GM23248 (cell line): ENCODE data around the gene MYH9. TPM values are rescaled to one million over a fixed set of nuclear protein-coding genes. Genes with fewer than 3 reads are reported as not detected.
A peak's percentile ranks its signal among the peaks of the same experiment; 100 is the strongest.

ENCODE experiments used
- DNase-seq: peaks from one replicate; pipeline ENCODE4 v3.0.0-alpha.2; 2015
- H2AFZ ChIP-seq: fragments of 200-600 bp; sonication (generic); 2 replicates; pipeline ENCODE4 v1.6.1; 2016; ENCODE audit warnings: antibody characterized with exemption
- H3F3A ChIP-seq: fragments of 200-600 bp; sonication (generic); 2 replicates; pipeline ENCODE4 v1.6.1; 2016; ENCODE audit warnings: mild to moderate bottlenecking, antibody characterized with exemption, mixed run types; ENCODE audit not compliant: insufficient read depth
- H3K27ac ChIP-seq: fragments of 200-600 bp; sonication (generic); 2 replicates; pipeline ENCODE4 v1.5.1; 2016; ENCODE audit warnings: mild to moderate bottlenecking
- H3K27me3 ChIP-seq: fragments of 200-600 bp; sonication (generic); replicated peaks from 2 replicates; pipeline ENCODE4 v1.6.1; 2016; ENCODE audit warnings: mild to moderate bottlenecking; ENCODE audit not compliant: insufficient read depth
- H3K36me3 ChIP-seq: fragments of 200-600 bp; sonication (generic); 2 replicates; pipeline ENCODE4 v1.6.1; 2016; ENCODE audit warnings: low read depth, mild to moderate bottlenecking
- H3K4me1 ChIP-seq: fragments of 200-600 bp; sonication (generic); 2 replicates; pipeline ENCODE4 v1.6.1; 2016; ENCODE audit warnings: mild to moderate bottlenecking; ENCODE audit not compliant: insufficient read depth
- H3K4me2 ChIP-seq: fragments of 200-600 bp; sonication (generic); one replicate; pipeline ENCODE4 v1.6.1; 2016; ENCODE audit warnings: mild to moderate bottlenecking; ENCODE audit not compliant: unreplicated experiment
- H3K4me3 ChIP-seq: fragments of 200-600 bp; sonication (generic); 2 replicates; pipeline ENCODE4 v1.5.1; 2016; ENCODE audit warnings: mild to moderate bottlenecking
- H3K79me2 ChIP-seq: fragments of 200-600 bp; sonication (generic); 2 replicates; pipeline ENCODE4 v1.6.1; 2016; ENCODE audit warnings: mild to moderate bottlenecking; ENCODE audit not compliant: insufficient read depth
- H3K9ac ChIP-seq: fragments of 200-600 bp; sonication (generic); 2 replicates; pipeline ENCODE4 v1.6.1; 2016; ENCODE audit warnings: mild to moderate bottlenecking
- H3K9me2 ChIP-seq: fragments of 200-600 bp; sonication (generic); 2 replicates; pipeline ENCODE4 v1.6.1; 2016; ENCODE audit warnings: mixed run types, mild to moderate bottlenecking, moderate library complexity; ENCODE audit not compliant: insufficient read depth
- H3K9me3 ChIP-seq: fragments of 200-600 bp; sonication (generic); one replicate; pipeline ENCODE4 v1.6.1; 2017; ENCODE audit warnings: low read depth
- H4K20me1 ChIP-seq: fragments of 200-600 bp; sonication (generic); 2 replicates; pipeline ENCODE4 v1.6.0; 2016; ENCODE audit not compliant: insufficient read depth
- EZH2 ChIP-seq: fragments of 200-600 bp; sonication (generic); IDR thresholded peaks from 2 replicates; pipeline ENCODE4 v1.6.1; 2018; ENCODE audit warnings: antibody characterized with exemption, mild to moderate bottlenecking; ENCODE audit not compliant: insufficient read depth, poor library complexity, severe bottlenecking
- EZH2phosphoT487 ChIP-seq: fragments of 200-600 bp; sonication (generic); IDR thresholded peaks from 2 replicates; pipeline ENCODE4 v1.6.1; 2018; ENCODE audit warnings: antibody characterized with exemption, moderate library complexity, mild to moderate bottlenecking, low read depth; ENCODE audit not compliant: insufficient read depth
- whole genome bisulfite sequencing, 2 experiments: methylation state at CpG; one replicate each; pipeline ENCODE4 v1.1.6; 2015 to 2017; ENCODE audit warnings: low lambda C conversion rate in 2 of 2, low coverage in 1 of 2; ENCODE audit errors: missing lambda C conversion rate in 2 of 2; 5-methylcytosine and 5-hydroxymethylcytosine counted together
- in situ Hi-C: fragments of 300-500 bp; cut with MboI; formaldehyde crosslinking; loops from 2 replicates; pipeline ENCODE4 v1.15.0; 2020
- polyA plus RNA-seq: library from polyadenylated mRNA; unstranded; fragments of >200 nt; fragmentation: Nextera tagmentation; extraction: Ambion mirVana; gene quantifications from 2 replicates; pipeline ENCODE4 v1.2.1, GENCODE V29; 2016
- total RNA-seq: library from RNA; depleted of rRNA; stranded (reverse); fragments of >200 nt; shearing (Covaris generic); gene quantifications from 2 replicates; pipeline ENCODE4 v1.2.3, GENCODE V29; 2014

The MYH9 gene
- total and polyA plus RNA-seq, 2 experiments from 2014 or later, result 287 to 420 TPM

GRCh38 chr22:36383110-36383581 lies 4.6 kb downstream of the MYH9 start:
- WGBS, 2 experiments, result 46 to 57% methylated on average over 4 of the region's 4 CpGs
- H3K9me2 ChIP-seq, result no peaks in the 10 kb centered on the region
- no peaks in the 10 kb centered on the region for H3K9me3 ChIP-seq
- peak overlapping the region; percentile 32; the same call in 1 of the 2 replicates for H3K27ac ChIP-seq
- no peak overlapping the region for H3K4me3 ChIP-seq
- H2AFZ ChIP-seq, result no peak overlapping the region
- peaks cover 95% of the 10 kb centered on the region for H3K79me2 ChIP-seq
- in situ Hi-C loops, result no loop called here
- H3K4me2 ChIP-seq, result peak overlapping the region; percentile 22
- no peak overlapping the region for H3K9ac ChIP-seq
- peaks cover 56% of the 10 kb centered on the region for H3F3A ChIP-seq
- peak; percentile 79 for DNase-seq
- H3K27me3 ChIP-seq, result no peaks in the 10 kb centered on the region
- H3K4me1 ChIP-seq, result peaks cover 46% of the 10 kb centered on the region
- peaks cover 27% of the 10 kb centered on the region for H4K20me1 ChIP-seq
- no peaks in the 10 kb centered on the region for H3K36me3 ChIP-seq
- TF ChIP-seq EZH2phosphoT487, result no peak
- no peak for TF ChIP-seq EZH2

GRCh38 chr22:36381513-36382128 lies 6.1 kb downstream of the MYH9 start:
- H3K27me3 ChIP-seq, result no peaks in the 10 kb centered on the region
- no peak overlapping the region for H3K9ac ChIP-seq
- H3F3A ChIP-seq, result peaks cover 70% of the 10 kb centered on the region
- no peak overlapping the region for H2AFZ ChIP-seq
- no peaks in the 10 kb centered on the region for H3K9me2 ChIP-seq
- in situ Hi-C loops, result no loop called here
- H4K20me1 ChIP-seq, result peaks cover 31% of the 10 kb centered on the region
- H3K4me2 ChIP-seq, result no peak overlapping the region
- no peak overlapping the region for H3K27ac ChIP-seq
- H3K4me3 ChIP-seq, result no peak overlapping the region
- peaks cover 99% of the 10 kb centered on the region for H3K79me2 ChIP-seq
- DNase-seq, result no peak
- H3K36me3 ChIP-seq, result 0 out of 2 replicates have a peak, but pooled peaks cover 9% of the 10 kb centered on the region
- H3K9me3 ChIP-seq, result no peaks in the 10 kb centered on the region
- TF ChIP-seq EZH2 (no peak), EZH2phosphoT487 (no peak)
- 68 to 69% methylated on average over 5 of the region's 5 CpGs for WGBS, 2 experiments
- H3K4me1 ChIP-seq, result peaks cover 46% of the 10 kb centered on the region

- DNase-seq, result peak; percentile 18
- H3K9me3 ChIP-seq, result no peaks in the 10 kb centered on the region
- peaks cover 99% of the 10 kb centered on the region for H3K79me2 ChIP-seq
- H3K4me2 ChIP-seq, result no peak overlapping the region
- H2AFZ ChIP-seq, result no peak overlapping the region
- H3K4me3 ChIP-seq, result no peak overlapping the region
- H3K27me3 ChIP-seq, result no peaks in the 10 kb centered on the region
- H3K27ac ChIP-seq, result peak overlapping the region; percentile 11; the same call in 1 of the 2 replicates
- no peak for TF ChIP-seq EZH2
- no peak for TF ChIP-seq EZH2phosphoT487
- peaks cover 47% of the 10 kb centered on the region for H3K4me1 ChIP-seq
- 83 to 84% methylated on average over 14 to 16 of the region's 16 CpGs for WGBS, 2 experiments
- H3K36me3 ChIP-seq, result peaks cover 9% of the 10 kb centered on the region; the same call in 1 of the 2 replicates
- peaks cover 34% of the 10 kb centered on the region for H4K20me1 ChIP-seq
- H3F3A ChIP-seq, result peaks cover 72% of the 10 kb centered on the region
- no peaks in the 10 kb centered on the region for H3K9me2 ChIP-seq
- in situ Hi-C loops, result no loop called here
- H3K9ac ChIP-seq, result no peak overlapping the region
Observed at GRCh38 chr22:36379593-36380361, 8.0 kb downstream of the MYH9 start.

- Histone ChIP-seq H3K27ac (peak overlapping the region; percentile 48), H3K4me3 (no peak overlapping the region), H3K36me3 (peaks cover 9% of the 10 kb centered on the region; the same call in 1 of the 2 replicates), H3K9me3 (no peaks in the 10 kb centered on the region), H3K4me1 (peaks cover 50% of the 10 kb centered on the region), H4K20me1 (peaks cover 28% of the 10 kb centered on the region), H3K9ac (no peak overlapping the region; the same call in 1 of the 2 replicates), H3K27me3 (no peaks in the 10 kb centered on the region), H3K4me2 (no peak overlapping the region), H3F3A (peaks cover 66% of the 10 kb centered on the region), H3K9me2 (no peaks in the 10 kb centered on the region), H2AFZ (no peak overlapping the region), H3K79me2 (peaks cover 100% of the 10 kb centered on the region)
- DNase-seq, result no peak
- 27 to 43% methylated on average over 5 of the region's 5 CpGs for WGBS, 2 experiments
- in situ Hi-C loops, result no loop called here
- TF ChIP-seq EZH2phosphoT487 (no peak), EZH2 (no peak)
Observed at GRCh38 chr22:36378869-36379217, 8.9 kb downstream of the MYH9 start.
